Mucosa of gallbladder (tissue), 1 donor: Measurements from ENCODE around the gene FGL2. TPM values are rescaled to one million over a fixed set of nuclear protein-coding genes. Genes with fewer than 3 reads are reported as not detected.
"Not testable (repeated sequence)": the region's sequence is repeated elsewhere in the genome, so short reads cannot be mapped to it uniquely, and the experiment has no call there.

ENCODE experiments used
- DNase-seq: peaks from one replicate; pipeline ENCODE4 v3.0.0-alpha.2; 2020; ENCODE audit warnings: low spot score
- total RNA-seq: library from RNA; stranded (reverse); gene quantifications from one replicate; pipeline ENCODE4 v1.2.1, GENCODE V29; 2021
- donor health status: DM: no; HTN: no; CAD: no.

FGL2 gene, protein sequence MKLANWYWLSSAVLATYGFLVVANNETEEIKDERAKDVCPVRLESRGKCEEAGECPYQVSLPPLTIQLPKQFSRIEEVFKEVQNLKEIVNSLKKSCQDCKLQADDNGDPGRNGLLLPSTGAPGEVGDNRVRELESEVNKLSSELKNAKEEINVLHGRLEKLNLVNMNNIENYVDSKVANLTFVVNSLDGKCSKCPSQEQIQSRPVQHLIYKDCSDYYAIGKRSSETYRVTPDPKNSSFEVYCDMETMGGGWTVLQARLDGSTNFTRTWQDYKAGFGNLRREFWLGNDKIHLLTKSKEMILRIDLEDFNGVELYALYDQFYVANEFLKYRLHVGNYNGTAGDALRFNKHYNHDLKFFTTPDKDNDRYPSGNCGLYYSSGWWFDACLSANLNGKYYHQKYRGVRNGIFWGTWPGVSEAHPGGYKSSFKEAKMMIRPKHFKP
- 42.3 TPM for total RNA-seq

DNA sequence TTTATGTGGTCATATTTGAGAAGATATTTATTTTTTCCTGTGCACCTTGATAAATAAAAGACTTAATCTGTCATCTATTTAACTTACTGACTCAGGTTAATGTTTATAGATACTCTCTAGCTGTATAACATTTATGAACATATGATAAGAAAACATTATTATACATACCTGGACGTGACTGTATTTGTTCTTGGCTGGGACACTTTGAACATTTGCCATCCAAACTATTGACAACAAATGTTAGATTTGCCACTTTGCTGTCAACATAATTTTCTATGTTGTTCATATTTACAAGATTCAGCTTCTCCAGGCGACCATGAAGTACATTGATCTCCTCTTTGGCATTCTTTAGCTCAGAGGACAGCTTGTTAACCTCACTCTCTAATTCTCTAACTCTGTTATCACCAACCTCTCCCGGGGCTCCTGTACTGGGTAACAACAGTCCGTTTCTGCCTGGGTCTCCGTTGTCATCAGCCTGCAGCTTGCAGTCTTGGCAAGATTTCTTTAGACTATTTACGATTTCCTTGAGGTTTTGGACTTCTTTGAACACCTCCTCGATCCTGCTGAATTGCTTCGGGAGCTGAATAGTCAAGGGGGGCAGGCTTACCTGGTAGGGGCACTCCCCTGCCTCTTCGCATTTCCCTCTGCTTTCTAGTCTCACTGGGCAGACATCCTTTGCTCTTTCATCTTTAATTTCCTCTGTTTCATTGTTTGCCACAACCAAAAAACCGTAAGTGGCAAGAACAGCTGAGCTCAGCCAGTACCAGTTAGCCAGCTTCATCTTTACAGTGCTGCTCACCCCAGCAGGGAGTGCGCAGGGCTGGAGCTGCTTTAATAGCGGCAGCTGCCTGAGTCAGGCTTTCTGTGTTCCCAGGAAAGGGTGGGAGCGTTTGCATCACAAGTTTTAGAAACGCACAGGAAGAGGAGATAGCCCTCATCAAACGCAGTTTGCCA lies at the start of gene FGL2:
Gene FGL2 (minus strand): TSS at position 807 of the 954 bp plus-strand sequence. CDS start 26 bp downstream, at position 781.
- peak; percentile 65 for DNase-seq

DNA sequence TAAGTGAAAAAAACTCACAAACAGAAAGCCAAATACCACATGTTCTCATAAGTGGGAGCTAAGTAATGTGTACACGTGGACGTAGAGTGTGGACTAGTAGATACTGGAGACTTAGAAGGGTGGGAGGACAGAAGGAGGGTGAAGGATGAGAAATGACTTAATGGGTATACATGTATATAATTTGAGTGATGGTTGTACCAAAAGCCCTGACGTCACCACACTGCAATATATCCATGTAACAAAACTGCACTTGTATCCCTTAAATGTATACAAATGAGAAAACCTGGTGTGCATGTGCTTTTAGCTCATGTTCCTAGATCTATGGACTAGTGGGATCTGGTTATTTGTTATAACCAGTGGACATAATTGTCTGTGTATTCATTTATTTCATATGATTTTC lies 48.5 kb upstream of the FGL2 start:
- DNase-seq = no peak

DNA sequence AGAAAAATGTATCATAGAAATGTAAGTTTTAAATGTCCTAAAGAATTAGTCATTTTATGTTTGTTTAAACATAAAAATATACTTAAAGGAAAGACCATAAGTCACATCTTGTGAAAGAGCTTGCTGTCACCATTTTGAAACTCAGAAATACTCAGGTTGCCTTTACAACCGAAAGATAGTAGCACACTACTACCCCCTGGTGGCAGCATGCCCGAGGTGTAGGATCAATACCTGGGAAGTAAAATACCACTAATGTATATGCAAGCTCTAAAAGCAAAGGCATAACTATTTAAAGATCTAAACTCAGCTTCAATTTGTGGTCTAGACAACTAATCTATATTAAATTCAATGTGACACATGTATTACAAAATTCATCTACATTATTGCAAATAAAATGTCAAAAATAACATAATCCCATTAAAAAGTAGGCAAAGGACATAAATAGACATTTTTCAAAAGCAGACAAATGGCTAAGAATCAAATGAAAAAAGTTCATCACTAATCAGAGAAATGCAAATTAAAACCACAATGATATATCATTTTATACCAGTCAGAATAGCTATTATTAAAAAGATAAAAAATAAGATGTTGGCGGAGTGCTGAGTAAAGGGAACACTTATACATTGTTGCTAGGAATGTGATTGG lies 47.7 kb upstream of the FGL2 start:
- peak; percentile 88 for DNase-seq

DNA sequence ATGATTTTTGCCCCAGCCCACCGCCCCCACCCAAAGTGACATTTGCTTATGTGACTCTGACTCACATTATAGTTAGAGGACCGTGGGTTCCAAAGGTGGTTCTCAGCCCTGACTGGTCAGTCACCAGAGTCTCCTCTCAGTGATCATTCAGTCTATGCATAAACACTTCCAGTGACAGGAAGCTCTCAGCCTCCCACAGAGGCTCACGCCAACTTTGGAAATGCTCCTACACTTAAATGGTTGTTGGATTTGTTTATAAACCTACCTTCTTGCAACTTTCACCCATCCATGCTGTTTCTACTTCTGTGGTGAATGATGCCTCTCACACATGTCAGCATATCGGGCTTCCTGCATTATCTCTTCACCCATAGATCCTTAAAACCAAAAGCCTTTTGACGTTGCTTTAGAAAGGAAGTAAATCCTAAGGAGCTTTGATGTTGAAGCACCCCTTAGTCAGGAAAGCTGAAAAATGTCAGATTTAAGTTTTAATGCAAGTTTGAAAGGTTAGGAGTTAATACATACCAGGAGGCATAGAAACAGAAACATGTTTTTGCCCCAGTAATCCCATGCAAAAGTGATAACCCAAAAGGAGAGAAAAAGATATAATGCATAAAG lies 46.5 kb upstream of the FGL2 start:
- no peak for DNase-seq

DNA sequence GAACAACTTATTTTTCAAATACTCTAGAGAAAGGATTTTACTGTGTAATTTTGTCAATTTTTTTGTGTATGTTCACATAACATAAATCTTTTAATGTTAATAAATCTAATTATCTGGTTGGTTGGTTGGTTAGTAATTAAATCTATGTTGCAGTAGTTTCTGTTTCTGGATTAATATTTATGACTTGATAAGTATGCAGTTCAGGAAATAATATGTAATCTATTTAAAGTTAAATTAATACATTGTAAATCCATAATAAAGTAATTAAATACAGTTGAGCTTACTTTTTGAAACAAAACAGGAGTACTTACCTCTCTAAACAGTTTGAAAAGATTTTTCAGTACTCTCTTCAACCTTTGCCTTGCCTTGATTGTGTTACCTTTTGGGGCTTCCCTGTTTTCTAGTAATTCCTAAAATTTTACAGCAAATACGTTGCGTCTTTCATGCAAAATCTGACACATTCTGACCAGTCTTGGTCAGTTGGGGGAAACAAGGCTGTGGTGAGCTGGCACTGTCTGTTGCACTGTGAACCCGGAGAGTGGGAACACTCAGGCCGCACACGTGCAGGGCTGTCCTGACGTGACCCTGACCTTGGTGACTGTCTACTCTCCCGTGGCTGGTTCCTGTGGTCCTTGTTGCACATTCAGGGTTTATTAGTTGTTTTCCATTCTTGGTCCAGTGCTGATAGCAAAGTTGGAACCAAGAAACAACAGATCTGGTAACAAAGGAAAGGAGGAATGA lies 45.6 kb upstream of the FGL2 start:
- no peak for DNase-seq

DNA sequence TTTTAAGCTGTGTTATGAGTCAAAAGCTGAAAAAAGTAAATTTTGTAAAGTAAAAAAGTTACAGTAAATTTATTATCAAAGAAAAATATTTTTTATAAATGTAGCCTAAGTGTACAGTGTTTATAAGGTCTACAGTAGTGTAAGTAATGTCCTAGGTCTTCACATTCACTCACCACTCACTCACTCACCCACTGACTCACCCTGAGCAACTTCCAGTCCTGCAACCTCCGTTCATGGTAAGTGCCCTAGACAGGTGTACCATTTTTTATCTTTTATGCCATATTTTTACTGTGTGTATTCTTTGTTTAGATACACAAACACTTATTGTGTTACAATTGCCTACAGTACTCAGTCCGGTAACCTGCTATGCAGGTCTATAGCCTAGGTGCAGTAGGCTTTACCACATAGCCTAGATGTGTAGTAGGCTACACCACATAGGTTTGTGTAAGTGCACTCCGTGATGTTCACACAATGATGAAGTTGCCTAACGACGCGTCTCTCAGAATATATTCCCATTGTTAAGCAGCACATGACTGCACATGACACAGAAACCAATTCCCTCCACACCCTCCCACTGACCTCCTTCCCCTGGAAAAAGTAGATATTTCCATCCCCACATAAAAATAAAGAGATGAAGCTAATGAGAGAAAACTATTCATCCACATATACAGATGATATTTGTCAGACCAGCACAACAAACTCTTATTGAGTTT lies 44.8 kb upstream of the FGL2 start:
- no peak for DNase-seq

DNA sequence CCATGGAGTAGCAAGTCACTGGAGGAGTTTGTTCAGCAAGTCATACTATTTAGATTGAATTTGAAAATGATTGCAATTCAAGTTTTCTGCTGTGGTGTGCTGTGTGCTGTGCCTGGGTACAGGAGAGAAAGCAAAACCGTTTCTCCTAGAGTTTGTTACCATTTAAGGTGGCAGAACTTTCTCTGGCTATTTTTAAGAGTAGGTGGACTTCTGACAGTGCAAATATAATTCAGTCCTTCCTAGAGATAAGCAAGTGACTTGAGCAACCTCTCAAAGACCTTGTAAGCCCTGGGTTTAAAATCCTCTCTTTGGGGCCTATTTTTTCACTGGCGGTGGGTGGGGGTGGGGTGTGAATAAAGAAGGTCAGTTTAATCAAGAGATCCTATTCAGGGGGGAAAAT lies 42.9 kb upstream of the FGL2 start:
- no peak for DNase-seq

DNA sequence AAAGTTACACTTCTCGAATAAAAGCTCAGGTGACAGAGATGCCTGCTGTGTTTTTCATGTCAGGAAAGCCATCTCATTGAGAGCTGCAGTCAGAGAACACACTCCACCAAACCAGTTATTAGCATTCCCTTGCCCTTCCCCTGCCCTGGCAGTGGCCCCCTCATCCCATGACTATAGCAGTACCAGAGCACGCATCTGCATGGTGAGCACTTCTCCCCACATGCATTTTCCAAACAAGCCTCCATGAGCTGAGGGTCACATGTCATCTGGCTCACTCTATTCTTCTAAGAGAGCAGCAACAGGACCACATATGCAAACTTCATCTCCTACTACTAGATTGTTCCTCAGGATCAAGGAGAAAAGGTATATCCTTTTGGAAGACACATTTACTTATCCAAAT lies 42.4 kb upstream of the FGL2 start:
- no peak for DNase-seq

DNA sequence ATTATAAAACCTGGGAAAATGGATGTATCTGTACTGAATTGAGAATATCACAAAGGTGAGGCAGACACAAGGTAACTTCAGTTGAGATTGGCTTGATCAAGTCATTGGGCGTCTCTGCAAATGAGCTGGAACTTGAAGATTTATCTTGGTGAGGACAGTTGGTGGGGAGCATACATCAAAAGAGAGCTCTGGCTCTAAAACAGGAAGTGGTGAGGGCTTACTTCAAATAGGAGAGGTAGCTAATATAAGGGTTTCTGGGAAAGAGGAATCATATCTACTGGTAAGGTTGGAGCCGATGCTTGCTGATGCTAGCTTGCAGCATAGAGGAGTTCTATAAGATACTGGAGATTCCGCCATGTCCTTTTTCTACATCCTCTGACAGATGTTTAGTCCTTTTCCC lies 39.9 kb upstream of the FGL2 start:
- DNase-seq = no peak

DNA sequence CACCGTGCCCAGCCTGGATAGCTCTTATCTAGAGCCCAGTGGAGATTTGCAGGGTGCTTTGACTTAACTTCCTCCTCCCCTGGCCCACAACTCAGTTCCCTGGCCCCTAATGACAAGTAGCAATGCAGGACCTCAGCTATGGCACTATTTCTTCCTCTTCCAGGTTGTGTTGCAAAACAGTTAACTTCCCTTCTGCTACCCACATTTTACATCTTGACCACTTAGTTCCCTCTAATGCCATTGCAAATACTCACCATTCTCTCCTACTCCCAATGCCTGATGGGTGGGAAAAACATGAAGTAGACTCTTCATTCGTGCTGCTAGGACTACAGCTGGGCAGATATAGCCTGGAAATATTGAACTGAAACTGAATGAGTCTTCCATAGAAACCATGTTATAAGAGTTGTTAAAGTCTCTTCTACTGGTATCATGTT lies 39.1 kb upstream of the FGL2 start:
- no peak for DNase-seq

DNA sequence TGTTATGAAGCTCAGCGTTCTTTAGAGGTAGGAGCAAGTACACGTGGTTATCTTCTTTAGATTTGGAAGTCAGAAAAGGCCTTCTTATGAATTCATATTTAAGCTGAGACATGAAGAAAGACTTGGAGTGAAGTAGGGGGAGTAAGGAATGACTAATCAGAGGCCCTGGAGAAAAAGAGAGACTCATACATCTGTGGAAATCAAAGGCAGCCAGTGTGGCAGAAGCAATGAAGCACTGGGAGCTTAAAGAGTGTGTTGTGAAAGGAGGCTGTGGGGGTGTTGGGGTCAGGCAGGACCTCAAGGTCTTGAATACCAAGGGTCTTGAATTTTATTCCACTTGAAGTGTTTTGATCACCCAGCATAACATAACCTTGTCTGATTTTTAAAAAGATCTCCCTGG lies 35.7 kb upstream of the FGL2 start:
- no peak for DNase-seq

DNA sequence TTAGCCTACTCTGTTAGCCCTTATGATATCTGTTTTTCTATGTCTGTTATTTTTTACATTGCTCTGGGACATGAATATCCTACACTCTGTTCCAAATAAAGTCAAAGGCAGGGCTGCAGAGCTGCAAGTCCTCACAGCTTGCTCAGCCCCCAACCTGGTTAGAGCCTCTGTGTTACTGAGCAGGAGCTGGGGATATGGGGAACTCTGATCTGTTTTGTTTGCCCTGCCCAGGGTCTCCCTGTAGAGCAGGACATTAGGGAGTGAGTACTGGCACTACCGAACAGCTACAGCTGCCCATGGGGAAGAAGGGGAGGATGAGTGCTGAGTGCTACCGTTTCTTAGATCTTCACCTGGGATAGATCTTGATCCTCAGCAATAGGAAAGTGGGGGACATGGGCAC lies 32.8 kb upstream of the FGL2 start:
- DNase-seq = no peak

DNA sequence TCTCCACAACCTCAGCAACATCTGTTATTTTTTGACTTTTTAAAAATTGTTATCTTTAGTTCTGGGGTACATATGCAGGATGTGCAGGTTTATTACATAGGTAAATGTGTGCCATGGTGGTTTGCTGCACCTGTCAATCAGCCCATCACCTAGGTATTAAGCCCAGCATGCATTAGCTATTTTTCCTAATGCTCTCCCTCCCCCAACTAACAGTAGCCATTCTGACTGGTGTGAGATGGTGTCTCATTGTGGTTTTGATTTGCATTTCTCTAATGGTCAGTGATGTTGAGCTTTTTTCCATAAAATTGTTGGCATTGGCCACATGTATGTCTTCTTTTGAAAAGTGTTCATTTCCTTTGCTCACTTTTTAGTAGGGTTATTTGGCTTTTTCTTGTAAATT lies 29.2 kb upstream of the FGL2 start:
- DNase-seq = not testable (repeated sequence)

DNA sequence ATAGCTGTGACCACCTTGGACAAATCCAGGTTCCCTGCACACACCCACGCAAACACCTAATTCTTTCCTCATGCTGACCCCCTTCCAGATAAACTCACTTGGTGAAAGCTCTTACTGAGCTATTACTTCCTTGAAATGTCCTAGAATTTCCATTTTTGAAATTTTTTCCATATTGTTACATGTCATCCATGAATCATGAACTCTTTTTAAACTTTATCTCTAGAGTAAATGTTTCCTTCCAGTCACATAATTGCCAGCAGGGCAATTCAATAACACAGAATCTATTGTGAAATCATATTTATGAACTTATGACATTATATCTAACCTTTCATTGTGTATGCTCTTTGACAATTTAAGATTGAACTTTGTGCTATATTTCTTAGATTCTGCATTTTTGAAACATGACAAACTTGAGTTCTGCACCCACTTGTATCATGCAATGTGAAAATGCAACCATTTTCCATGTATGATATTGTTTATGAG lies 26.8 kb upstream of the FGL2 start:
- DNase-seq = no peak

DNA sequence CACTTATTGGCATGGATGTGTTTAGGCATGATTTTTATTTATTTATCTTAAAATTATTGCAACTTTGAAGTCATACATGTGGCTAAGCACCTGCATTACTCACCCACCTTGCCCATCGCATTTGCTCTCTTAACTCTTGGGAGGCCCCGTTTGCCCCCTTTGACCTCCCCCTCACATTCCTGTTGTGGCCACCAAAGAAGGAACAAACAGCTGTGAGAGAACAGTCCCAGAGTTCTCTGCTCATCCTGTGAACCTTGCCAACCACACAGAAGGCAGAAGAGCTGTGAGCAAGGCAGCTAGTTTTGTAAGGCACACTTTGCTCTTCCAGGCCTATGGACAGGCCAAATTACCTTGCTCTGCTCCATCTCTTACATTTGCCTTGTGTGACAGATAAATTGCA lies 23.6 kb upstream of the FGL2 start:
- DNase-seq = no peak

DNA sequence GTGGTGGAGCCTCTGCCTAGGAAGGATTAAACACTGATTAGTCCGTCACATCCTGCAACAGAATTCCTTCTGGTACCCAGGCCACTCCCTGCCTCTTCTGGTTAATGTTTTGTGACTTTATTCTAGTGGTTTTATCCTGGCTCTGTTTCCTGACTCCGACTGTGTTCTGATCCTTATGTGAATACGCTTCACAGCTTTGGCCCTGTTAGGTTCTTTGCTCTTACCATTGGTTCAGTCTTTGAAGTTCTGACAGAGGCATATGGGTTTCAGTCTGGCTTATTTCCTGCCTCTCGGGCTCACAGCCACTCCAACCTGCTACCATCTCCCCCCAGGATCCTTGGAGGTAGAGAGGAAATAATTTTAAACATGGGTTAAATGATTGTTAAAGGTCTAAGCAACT lies 23.2 kb upstream of the FGL2 start:
- no peak for DNase-seq

DNA sequence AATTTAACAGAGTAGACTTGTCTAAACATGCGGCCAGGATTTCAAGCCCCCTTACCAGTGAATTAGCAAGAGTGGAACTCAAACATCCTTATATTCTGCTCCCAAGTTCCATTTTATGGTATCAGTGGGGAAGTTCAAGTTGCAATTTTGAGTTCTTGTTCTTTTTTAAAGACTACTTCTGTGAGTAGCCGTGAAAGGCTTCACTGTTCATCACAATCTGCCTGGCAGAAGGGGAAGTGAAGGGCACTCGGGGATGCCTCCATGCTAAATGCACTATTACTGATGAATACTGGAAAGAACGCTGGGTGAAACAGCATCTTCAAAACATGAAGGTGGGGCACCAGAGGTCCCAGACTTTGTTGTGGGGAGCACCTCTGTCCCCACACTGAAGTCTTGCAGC lies 22.4 kb upstream of the FGL2 start:
- DNase-seq = no peak

DNA sequence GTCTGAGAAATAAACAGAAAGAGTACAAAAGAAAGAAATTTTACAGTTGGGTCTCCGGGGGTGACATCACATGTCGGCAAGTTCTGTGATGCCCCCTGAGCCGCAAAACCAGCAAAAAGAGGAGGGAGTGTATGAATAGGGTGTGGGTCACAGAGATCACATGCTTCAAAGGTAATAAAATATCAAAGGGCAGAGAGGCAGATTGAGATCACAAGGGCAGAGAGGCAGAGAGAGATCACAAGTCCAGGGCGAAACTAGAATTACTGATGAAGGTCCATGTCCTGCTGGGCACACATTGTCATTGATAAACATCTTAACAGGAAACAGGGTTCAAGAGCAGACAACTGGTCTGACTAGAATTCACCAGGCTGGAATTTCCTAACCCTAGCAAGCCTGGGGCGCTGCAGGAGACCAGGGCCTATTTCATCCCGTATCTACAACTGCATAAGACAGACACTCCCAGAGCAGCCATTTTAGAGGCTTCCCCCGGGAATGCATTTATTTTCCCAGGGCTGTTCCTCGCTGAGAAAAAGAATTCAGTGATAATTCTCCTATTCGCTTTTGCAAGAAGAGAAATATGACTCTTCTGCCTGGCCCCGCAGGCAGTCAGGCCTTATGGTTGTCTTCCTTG lies 20.2 kb upstream of the FGL2 start:
- not testable (repeated sequence) for DNase-seq

DNA sequence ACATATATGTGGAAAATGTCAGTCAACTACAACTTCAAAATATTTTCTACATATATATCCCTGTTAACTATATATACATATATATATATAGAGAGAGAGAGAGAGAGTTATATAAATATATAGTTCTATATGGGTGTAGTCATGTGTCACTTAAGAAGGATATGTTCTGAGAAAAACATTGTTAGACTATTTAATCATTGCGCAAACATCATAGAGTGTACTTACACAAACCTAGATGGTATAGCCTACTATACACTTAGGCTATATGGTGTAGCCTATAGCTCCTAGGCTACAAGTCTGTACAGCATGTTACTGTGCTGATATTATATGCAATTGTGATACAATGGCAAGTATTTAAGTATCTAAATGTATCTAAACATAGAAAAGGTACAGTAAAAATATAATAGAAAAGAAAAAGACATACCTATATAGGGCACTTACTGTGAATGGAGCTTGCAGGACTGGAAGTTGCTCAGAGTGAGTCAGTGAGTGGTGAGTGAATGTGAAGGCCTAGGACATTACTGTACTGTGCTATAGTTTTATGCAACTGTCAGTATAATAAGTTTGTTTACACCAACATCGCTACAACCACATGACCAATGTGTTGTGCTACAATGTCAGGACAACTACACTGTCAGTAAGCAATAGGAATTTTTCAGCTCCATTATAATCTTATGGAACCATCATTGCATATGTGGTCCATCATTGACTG lies 18.0 kb upstream of the FGL2 start:
- no peak for DNase-seq
